ENCODE data around the gene KLF2.

The KLF2 gene

DNA sequence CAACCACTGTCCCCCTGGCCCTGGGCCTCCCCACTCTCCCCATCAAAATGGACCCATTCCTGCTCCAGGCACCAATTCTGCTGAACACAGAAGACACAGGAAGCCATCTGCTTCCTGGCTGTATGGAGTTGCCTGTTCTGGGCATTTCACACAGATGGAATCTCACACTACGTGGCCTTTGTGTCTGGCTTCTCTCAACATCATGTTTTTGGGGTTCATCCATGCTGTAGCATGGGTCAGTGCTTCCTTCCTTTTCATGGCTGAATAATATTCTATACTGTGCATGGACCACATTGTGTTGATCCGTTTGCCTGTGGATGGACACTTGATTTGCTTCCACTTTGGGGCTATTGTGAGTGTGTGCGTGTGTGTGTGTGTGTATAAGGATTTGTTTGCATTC is 15.0 kb upstream of the KLF2 start:
- DNase-seq: no peak

DNA sequence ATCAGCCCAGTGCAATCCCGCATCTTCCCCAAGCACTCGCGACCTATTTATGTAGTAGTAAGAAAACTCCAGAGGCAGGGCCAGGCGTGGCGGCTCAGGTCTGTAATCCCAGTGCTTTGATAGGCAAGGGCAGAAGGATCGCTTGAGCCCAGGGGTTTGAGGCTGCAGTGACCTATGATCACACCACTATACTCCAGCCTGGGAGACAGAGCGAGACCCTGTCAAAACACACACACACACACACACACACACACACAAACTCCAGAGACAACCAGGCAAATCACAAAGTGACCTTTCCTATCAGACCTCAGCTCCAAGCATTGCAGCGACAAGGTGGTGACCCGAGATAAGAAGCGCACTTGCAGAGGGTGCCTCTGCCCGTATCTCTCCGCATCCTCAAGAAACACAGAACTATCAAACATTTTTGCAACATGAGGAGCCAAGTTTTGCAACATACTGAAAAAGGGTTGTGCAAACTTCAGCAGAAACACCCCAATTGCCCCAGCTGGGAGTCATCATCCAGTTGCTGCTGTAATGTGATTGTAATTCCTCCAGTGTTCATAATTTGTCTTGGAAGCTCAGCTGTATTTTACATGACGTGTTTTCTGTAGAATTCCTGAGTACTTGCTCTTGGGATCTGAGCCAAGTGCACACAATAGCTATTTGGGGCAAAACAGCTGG is 8.7 kb upstream of the KLF2 start:
- DNase-seq: peak; percentile 95

DNA sequence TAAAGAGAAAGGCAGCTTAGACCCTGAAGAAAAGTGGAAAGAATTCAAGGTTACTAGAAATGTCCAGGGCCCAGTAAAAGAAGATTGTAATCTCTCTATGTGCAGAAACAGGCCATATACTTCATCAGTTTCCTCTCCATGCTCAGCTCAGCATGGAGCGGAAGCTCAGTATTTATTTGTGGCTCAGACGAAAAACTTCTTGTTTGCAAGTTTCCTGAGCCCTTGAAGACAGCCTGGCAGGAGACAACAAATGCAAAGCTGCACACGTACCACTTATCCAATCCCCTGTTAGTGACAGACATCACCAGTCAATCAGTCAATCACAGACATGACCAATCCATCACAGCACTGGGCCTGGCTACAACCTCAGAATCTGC is 8.1 kb upstream of the KLF2 start:
- no peak for DNase-seq

DNA sequence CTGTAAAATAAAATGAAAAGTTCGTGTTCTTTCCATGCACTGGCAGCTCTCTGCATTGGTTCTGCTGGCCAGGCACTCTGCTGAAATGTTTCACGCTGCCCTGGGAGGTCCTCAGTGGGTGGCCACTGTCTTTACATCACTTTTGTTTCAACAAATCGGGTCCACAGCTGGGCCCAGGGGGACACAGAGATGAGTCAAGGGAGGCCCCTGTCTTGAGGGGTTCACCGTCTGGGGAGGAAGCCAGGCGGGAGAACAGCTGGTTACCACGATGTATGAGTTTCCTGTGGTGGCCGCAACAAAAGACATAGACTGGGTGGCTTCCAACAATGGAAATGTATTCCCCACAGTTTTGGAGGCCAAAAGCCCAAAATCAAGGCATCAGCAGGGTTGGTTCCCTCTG is 5.1 kb upstream of the KLF2 start:
- DNase-seq: no peak

DNA sequence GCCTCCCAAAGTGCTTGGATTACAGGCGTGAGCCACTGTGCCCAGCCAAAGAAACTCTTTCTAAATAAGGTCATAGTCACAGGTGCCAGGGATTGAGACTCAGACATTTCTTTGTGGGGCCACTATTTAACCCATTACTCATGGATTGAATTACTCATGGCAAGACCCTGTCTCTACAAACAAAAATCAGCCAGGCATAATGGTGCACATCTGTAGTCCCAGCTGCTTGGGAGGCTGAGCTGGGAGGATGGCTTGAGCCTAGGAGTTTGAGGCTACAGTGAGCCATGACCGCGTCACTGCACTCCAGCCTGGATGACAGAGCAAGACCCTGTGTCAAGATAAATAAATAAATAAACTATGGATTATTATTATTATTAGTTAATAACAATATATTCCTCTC is 3.6 kb upstream of the KLF2 start:
- DNase-seq: no peak

DNA sequence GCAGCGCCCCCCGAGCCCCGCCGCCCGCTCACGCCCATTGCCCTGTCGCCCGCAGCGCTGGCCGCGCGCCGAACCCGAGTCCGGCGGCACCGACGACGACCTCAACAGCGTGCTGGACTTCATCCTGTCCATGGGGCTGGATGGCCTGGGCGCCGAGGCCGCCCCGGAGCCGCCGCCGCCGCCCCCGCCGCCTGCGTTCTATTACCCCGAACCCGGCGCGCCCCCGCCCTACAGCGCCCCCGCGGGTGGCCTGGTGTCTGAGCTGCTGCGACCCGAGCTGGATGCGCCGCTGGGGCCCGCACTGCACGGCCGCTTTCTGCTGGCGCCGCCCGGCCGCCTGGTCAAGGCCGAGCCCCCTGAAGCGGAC is 518 bp downstream of the KLF2 start:
- no peak for DNase-seq

DNA sequence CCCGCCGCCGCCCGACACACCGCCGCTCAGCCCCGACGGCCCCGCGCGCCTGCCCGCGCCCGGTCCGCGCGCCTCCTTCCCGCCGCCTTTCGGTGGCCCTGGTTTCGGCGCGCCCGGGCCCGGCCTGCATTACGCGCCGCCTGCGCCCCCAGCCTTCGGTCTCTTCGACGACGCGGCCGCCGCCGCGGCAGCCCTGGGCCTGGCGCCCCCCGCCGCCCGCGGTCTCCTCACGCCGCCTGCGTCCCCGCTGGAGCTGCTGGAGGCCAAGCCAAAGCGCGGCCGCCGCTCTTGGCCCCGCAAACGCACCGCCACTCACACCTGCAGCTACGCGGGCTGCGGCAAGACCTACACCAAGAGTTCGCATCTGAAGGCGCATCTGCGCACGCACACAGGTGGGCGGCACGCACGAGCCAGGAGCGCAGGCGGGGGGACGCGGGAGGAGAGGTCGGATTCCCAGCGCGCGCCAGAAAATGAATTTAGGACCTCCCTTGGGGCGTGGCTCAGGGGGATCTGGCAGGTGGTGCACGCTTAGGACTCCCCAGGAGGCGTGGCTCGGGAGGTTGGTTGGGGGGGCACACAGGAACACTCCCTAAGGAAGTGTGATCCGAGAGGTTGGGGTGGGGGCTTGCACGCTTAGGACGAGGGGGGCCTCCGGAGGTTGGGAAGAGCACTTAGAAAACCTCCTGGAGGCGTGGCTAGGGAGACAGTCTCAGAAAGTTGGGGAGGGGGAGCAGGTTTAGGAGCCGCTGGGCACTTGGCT is 1.2 kb downstream of the KLF2 start:
- DNase-seq: peak; percentile 72

DNA sequence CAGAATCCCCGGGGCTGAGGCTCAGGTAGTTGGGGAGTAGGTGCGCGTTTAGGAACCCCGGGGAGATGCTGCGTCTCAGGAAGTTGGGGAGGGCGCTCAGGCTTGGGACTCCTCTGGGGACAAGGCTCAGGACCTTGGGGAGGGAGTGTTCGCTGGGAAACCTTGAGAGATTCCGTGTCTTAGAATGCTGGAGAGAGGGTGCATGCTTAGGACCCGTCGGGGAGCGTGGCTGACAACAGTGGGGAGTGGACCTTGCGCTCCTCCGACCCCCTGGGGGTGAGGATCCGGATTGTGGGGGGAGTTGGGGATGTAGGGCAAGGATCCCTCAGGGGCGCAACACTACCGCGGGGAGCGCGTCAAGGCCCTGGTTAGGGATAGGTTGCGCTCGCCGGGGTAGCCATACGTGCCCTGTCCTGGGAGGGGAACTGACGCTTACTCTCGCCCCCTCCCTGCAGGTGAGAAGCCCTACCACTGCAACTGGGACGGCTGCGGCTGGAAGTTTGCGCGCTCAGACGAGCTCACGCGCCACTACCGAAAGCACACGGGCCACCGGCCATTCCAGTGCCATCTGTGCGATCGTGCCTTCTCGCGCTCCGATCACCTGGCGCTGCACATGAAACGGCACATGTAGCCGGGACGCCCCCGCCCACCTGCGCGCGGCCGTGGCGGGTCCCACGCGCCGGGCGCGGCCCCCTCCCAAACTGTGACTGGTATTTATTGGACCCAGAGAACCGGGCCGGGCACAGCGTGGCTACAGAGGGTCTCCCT is 2.0 kb downstream of the KLF2 start:
- DNase-seq: no peak

DNA sequence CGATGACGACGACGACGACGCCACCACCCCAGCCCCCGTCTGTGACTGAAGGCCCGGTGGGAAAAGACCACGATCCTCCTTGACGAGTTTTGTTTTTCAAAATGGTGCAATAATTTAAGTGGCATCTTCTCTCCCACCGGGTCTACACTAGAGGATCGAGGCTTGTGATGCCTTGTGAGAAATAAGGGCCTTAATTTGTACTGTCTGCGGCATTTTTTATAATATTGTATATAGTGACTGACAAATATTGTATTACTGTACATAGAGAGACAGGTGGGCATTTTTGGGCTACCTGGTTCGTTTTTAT is 2.5 kb downstream of the KLF2 start:
- no peak for DNase-seq

DNA sequence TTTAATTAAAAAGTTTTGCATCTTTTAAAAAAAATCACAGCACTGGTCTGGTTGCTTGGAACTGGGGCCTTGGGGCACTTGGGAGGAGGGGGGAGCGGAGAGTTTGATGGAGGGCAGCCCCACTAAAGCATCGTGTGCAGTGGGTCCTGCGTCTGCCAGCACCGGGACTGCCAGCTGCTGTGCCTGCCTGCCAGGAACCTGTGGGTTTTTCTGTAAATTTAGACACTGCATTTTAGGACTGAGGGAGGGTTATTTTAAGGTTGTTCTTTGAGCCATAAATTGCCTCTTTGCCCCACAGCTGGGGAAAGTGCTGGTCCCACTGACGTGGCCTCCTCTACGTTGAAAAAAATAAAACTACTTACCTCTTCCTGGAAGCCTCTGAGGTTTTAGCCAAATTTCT is 2.9 kb downstream of the KLF2 start:
- no peak for DNase-seq

DNA sequence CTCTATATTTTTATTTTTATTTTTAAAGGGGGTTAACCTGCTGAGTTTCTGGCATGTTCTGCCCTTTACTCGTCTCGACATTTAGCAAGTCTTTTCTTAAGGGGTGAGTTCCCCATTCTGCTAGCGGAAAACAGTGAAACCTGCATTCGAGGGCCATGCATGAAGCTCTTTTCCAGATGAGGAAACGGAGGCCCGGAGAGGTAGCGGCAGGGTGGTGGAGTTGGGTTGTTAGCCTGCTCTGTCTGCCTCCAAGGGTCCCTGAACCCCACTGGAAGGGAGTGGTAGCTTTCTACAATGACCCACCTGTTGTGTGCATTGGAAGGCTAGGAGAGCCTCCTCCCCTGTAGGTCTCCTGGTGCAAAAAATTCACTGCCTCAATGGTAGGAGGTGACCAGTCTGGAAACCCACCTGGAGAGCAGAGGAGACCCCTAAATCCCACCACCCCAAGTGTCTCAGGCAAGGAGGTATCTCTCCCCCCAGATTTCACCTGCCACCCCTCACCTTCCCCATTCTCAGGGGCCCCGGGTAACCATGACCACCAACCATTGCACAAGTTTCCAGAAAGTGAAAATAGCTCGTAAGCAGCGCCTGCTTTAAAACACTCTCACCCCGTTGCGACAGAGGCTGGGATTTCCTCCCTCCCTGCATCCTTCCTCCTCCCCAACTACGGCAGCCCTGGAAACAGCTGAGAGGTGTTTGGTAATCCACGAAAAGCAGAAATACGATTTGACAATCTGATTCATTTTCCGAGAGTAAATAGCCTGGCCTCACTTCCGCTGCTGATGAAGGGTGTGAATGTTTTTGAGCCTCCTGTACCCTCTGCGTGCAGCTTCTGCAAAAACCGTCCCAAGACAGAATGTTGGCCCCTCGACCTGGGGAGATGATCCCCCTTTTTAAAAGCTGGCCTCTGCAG is 3.5 kb downstream of the KLF2 start:
- DNase-seq: peak; percentile 72

DNA sequence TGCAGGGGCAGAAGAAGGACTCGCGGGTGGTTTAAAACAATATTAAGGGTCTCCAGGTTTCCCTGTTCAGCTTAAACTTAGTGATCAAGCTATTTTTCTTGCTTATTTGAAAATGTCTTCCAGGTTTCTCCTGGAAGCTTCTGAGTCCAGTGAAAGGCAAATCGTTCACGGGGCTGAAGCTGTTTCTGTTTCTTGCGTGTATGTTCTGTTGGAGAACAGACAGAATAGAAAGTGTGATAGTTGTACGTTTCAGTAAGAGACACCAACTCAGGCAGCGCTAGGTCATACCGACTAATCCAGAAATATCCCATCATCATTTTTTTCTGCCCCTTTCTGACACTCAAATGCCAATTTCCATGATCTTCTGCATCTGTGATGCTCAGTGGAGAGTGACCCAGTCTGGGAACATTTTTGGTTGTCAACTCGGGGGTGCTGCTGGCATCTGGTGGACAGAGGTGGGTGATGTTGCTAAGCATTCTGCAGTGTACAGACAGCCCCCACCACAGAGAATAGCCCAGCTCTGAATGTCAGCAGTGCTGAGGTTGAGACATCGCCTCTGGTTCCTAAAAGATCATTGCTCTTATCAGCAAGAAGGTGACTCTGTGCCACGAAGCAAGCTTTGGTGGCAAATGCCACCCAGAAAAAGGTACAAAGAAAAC is 4.3 kb downstream of the KLF2 start:
- no peak for DNase-seq

DNA sequence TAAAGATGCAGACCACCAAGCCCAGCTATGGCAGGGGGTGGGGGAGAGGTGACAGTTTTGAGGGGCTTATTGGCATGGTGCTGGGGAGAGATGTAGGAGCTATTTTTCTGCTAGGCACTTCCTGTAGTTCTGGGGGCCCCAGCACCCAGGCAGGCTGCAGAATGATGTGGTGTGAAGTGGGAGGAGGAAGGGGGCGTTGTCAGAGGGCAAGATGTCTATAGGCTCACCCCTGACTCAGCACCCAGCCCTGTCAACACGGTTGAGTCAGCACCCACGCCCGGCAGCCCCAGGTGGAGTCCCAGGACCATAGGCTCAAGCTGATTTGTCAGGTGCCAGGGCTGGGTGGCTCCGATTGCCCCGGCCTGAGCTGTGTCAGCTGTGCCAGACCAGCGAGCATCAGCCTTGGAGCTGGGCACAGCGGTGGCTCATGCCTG is 5.8 kb downstream of the KLF2 start:
- DNase-seq: peak; percentile 98

DNA sequence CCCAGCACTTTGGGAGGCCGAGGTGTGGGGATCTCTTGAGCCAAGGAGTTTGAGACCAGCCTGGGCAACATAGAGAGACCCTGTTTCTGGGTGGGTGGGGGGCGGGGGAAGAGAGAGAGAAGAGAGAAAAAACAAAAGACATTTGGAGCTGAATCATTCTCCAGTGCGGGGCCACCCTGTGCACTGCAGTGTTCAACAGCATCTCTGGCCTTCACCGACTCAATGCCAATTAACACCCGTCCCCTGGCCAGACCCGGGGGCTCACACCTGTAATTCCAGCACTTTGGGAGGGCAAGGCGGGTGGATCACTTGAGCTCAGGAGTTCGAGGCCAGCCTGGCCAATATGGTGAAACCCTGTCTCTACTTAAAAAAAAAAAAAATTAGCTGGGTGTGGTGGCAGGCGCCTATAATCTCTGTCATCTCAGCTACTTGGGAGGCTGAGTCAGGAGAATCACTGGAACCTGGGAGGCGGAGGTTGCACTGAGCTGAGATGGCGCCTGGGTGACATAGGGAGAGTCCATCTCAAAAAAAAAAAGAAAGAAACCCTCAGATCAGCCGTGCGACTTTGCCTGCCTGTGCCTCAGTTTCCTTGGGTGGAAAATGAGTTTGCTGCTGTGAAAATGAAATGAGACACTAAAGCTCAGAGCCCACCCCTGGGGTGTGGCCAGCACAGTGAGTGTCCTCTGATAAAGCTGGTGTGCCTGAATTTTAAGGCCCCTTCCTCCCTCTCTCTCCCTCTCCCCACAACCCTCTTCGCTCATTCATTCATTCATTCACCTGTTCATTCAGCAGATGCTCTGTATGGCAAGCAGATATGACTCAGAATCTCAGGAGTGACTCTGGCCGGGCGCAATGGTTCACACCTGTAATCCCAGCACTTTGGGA is 6.4 kb downstream of the KLF2 start:
- DNase-seq: no peak

DNA sequence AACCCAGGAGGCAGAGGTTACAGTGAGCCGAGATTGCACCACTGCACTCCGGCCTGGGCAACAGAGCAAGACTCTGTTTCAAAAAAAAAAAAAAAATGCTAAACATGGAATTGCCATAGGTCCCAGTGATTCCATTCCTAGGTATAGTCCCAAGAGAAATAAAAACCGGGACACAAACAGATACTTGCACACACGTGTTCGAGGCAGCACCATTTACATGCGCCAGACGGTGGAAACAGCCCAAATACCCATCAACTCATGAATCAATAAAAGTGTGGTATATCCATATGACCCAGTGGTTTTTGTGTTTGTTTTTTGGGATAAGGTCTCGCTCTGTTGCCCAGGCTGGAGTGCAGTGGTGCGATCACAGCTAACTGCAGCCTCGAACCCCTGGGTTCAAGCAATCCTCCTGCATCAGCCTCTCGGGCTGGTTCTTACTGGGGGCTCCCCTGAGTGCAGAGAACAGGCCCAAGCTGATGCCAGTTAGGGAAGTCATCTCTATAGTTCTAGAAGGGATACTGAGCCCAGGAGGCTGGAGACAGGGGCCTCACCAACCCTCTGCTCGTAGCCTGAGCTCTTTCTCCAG is 8.5 kb downstream of the KLF2 start:
- no peak for DNase-seq

DNA sequence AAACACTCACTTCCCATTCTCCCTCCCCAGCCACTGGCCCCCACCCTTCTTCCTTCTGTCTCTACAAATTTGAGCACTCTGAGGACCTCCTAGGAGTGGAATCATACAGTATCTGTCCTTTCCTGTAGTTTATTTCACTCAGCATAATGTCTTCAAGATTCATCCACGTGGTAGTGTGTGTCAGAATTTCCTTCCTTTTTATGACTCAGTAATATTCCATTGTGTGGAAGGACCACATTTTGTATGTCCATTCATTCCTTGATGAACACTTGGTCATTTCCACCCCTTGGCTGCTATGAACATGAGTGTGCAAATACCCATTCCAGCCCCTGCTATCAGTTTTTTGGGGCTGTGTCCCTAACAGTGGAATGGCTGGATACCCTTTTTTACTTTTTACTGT is 9.8 kb downstream of the KLF2 start:
- DNase-seq: no peak

DNA sequence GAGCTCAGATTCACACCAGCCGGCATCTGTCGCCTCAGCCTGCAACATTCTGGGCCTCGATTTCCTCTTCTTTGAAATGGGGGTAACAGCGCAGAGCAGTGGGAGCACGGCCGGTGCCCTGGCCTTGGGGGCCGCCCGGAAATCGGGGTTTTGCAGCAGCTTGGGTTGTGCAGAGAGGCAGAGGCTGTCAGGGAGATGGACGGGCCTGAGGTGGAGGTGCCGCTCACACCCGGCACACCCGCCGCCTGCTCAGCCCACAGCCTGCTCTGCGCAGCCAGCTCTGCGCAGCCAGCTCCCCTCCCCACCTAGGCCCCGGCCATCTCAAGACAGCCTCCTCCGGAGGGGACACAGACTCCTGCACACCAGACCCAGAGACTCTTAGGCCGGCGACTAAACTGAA is 10.6 kb downstream of the KLF2 start:
- DNase-seq: no peak

DNA sequence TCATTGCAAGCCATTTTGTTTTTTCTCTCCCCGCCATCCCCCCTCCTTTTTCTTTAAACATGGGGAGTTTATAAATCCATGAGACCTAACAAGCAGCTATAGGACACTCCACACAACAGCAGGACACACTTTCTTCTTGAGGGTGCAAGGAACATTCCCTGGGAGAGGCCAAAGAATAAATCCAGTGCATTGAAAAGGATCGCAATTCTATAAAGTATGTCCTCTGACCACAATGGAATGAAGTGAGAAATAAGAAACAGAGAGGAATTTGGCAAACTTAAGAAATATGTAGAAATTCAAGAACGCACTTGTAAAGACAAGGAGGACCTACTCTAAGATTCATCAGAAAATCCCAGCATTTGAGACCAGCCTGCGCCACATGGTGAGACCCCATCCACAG is 11.9 kb downstream of the KLF2 start:
- no peak for DNase-seq

DNA sequence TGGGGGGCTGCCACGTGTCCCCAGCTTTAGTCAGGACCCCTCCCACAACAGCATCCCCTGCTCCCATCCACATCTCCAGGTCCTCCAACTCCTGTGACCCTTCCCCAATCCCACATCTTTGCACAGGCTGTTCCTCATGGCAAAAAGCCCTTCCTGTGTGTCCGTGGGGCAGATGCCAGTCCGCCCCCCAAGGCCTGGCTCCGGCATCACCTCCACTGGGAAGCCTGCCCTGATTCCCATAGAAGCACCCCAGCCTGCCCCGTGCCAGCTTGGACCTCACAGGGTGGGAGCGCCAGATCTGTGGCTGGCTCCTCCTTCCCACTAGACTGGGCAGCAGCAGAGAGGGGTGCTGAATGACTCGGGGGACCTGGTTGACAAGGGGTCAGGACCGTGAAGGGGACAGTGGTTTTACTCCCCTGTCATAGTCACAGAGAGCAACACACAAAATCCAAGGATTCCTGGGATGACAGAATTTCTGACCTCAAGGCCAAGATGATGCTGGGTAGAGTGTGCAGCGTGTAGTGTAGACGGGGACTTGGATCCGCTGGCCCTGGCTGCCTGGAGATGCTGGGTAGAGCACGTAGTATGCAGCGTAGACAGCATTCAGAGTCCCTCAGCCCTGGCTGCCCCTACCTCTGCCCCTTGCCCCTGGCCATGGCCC is 13.3 kb downstream of the KLF2 start:
- no peak for DNase-seq

DNA sequence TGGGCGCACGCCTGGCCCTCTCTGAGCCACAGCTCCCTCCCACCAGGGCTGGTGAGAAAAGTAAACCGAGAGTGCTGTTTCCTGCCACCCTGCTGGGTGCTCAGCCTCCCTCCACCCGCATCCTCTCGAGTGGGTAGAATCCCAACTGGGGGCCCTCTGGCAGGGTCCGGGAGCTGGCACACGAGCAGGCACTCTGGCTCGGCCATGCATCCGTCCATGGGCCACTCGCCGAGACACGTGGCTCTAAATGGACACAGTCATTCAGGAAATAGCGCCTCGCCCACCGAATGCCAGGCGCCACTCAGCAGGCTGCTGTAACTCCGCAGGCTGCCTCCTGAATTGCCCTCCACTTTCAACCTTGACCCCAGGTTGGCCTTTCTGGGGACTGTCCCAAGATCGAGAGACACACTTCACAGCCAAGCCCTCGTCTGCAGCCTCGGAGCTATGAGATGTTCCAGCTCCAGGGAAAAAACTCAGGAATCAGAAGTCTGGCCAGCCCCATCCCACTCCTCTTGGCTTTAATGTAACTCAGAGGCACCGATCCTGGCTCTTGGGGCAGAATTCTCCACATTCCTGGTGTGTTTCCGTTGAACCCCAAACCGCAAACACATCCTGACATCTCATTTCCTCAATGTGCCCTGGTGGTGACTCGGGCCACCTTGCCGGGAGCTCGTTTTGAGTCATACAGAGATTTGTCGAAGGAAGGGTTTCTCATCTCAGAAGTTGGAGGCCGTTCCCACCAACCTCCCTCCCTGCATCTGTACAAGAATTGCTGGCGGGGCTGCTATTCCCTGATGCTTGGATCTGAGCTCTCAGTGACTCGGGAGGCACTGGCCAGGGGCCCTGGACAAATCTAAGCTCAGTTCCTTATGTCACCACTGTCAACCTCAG is 14.1 kb downstream of the KLF2 start:
- peak; percentile 90 for DNase-seq
